Measurements from ENCODE around the gene KREMEN1. TPM values are rescaled to one million over a fixed set of nuclear protein-coding genes. Genes with fewer than 3 reads are reported as not detected.
A peak's percentile ranks its signal among the peaks of the same experiment; 100 is the strongest.
"Not testable (repeated sequence)": the region's sequence is repeated elsewhere in the genome, so short reads cannot be mapped to it uniquely, and the experiment has no call there.

KREMEN1 gene
- total and polyA plus RNA-seq, 8 donors, result 5.4 to 34.5 (median 11.6) TPM

- intact Hi-C loops (cut with DNase I; ENCODE audit: low total_unique reads), result no loop called here
- peaks cover 0 to 24% (median 14%) of the 10 kb centered on the region in 4 donors for H3K4me1 ChIP-seq
- H3K27me3 ChIP-seq, result no peaks in the 10 kb centered on the region
- no peaks in the 10 kb centered on the region for H3K9me3 ChIP-seq
- DNase-seq, result no peak
- 85 to 98% (median 96%) methylated on average over 3 to 4 of the region's 4 CpGs for WGBS, 5 donors
- no peaks in the 10 kb centered on the region for H3K36me3 ChIP-seq
- H3K27ac ChIP-seq, result no peak overlapping the region
- H3K4me3 ChIP-seq, result no peak overlapping the region
- no peak for TF ChIP-seq CTCF (IDR thresholded peaks at IDR 0.05)
- TF ChIP-seq POLR2AphosphoS5 (IDR thresholded peaks at IDR 0.05), result no peak
- no peak for TF ChIP-seq POLR2A (IDR thresholded peaks at IDR 0.05)
- TF ChIP-seq EP300 (IDR thresholded peaks at IDR 0.05), result no peak
These were observed 41.6 kb downstream of the KREMEN1 start for GRCh38 chr22:29114392-29114791.

DNA sequence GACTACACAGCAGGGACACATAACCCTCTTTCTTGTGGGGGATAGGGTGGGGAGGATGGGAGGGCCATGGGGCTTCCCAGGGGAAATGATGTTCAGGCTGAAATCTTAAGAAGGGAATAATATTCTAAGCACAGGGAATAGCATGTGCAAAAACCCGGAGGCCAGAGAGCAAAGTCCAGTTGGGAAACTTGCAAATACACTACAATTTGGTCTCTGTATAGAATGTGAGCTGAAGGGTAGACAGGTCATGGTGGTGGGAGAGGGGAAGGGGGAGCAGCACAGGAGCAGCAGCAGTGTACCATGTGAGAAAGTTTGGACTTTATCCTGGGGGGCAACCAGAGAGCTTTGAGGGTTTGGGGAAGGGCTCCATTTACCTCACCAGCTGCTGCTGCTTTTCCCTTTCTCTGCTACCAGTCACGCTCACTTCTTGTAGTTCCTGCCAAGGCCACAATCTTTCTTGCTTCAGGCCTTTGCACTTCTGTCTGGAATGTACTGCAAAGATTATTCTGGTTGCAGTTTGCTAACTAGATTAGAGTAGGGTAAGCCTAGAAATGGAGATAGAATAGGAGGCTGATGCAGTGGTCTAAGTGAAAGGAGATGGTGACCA lies 43.0 kb downstream of the KREMEN1 start:
- H3K4me1 ChIP-seq, result peaks cover 0 to 24% (median 14%) of the 10 kb centered on the region in 4 donors
- DNase-seq, result peak in 1 of 2 donors; percentile 49
- peak overlapping the region; percentile 10 to 39 (median 26) for H3K27ac ChIP-seq
- H3K4me3 ChIP-seq, result no peak overlapping the region
- H3K27me3 ChIP-seq, result no peaks in the 10 kb centered on the region
- intact Hi-C loops (cut with DNase I; ENCODE audit: low total_unique reads), result no loop called here
- no peaks in the 10 kb centered on the region for H3K36me3 ChIP-seq
- no peaks in the 10 kb centered on the region for H3K9me3 ChIP-seq
- no peak for TF ChIP-seq EP300 (IDR thresholded peaks at IDR 0.05)
- no peak for TF ChIP-seq POLR2AphosphoS5 (IDR thresholded peaks at IDR 0.05)
- no peak for TF ChIP-seq CTCF (IDR thresholded peaks at IDR 0.05)
- no peak for TF ChIP-seq POLR2A (IDR thresholded peaks at IDR 0.05)
- 29 to 49% (median 34%) methylated on average over 2 of the region's 2 CpGs for WGBS, 5 donors

DNA sequence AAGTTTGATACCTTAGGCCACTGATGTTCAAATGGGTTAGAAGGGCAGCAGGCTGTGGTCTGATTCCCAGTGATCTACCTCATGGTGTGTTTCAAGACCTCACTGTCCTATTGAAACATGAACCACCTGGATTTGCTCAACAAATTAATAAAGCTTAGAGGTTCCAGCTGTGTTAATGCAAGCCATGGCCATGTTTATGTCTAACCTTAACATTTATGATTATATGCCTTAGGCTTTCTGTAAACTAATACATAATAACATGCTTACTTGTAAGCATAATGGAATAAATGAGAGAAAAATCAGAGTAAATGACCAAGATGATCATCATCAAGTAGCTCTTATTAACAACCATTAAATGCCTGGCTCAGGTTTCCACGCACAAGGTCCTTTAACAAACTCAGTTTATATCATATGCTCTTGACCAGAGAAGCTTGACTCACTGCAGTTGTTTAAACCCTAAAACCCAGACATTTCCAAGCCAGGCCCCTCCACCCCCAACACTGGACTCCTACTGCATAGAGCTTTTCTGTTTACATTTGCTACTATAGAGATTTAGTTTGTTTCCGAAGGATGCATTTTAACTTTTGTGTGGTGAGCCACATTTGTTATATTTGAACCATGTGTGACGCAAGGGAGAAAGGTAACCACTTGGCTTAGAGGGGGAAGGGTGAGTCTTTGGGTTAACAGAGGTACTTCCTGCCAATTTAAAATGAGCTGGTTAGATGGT lies 43.7 kb downstream of the KREMEN1 start:
- Histone ChIP-seq H3K36me3 (no peaks in the 10 kb centered on the region), H3K4me3 (no peak overlapping the region), H3K9me3 (no peaks in the 10 kb centered on the region), H3K4me1 (peaks cover 0 to 24% (median 14%) of the 10 kb centered on the region in 4 donors), H3K27ac (peak overlapping the region in 2 of 5 donors; percentile 26 to 39), H3K27me3 (no peaks in the 10 kb centered on the region)
- no peak for TF ChIP-seq POLR2AphosphoS5 (IDR thresholded peaks at IDR 0.05)
- no peak for TF ChIP-seq EP300 (IDR thresholded peaks at IDR 0.05)
- no peak for TF ChIP-seq CTCF (IDR thresholded peaks at IDR 0.05)
- TF ChIP-seq POLR2A (IDR thresholded peaks at IDR 0.05), result no peak
- peak in 1 of 2 donors; percentile 66 for DNase-seq
- 72 to 81% (median 77%) methylated on average over 3 of the region's 3 CpGs for WGBS, 5 donors
- intact Hi-C loops (cut with DNase I; ENCODE audit: low total_unique reads), result no loop called here

DNA sequence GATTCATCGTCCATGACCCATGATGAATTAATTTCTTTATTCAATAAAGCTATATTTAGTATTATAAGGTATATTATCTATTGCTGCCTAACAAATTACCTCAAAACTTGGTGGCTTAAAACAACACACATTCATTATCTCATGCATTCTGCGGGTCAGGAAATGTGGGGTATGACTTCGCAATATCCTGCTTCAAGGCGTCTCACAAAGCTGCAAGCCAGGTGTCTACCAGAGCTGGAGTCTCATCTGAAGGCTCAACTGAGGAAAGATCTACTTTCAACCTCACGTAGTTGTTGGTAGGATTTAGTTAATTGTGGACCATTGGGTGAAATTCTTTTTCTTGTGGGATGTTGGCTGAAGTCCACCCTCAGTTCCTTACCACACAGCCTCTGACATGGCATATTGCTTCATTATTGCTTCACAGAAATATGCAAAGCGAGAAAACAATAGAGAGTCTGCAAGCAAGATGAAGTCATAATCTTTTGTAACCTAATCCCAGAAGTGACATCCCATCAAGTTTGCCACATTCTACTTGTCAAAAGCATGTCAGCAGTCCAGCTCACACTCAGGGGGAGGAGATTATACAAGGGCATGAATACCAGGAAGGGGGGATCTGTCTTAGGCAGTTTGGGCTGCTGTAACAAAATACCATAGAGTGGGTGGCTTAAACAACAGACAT lies 45.1 kb downstream of the KREMEN1 start:
- DNase-seq, result no peak
- Histone ChIP-seq H3K27ac (peak overlapping the region in 2 of 5 donors; percentile 36 to 41), H3K36me3 (no peaks in the 10 kb centered on the region), H3K4me1 (peaks cover 0 to 21% (median 14%) of the 10 kb centered on the region in 4 donors), H3K4me3 (no peak overlapping the region), H3K27me3 (no peaks in the 10 kb centered on the region), H3K9me3 (no peaks in the 10 kb centered on the region)
- WGBS, 5 donors, result 78 to 96% (median 89%) methylated on average over 6 of the region's 6 CpGs
- intact Hi-C loops (cut with DNase I; ENCODE audit: low total_unique reads), result no loop called here
- TF ChIP-seq EP300 (IDR thresholded peaks at IDR 0.05), result no peak
- TF ChIP-seq POLR2AphosphoS5 (IDR thresholded peaks at IDR 0.05), result no peak
- TF ChIP-seq CTCF (IDR thresholded peaks at IDR 0.05), result no peak

DNA sequence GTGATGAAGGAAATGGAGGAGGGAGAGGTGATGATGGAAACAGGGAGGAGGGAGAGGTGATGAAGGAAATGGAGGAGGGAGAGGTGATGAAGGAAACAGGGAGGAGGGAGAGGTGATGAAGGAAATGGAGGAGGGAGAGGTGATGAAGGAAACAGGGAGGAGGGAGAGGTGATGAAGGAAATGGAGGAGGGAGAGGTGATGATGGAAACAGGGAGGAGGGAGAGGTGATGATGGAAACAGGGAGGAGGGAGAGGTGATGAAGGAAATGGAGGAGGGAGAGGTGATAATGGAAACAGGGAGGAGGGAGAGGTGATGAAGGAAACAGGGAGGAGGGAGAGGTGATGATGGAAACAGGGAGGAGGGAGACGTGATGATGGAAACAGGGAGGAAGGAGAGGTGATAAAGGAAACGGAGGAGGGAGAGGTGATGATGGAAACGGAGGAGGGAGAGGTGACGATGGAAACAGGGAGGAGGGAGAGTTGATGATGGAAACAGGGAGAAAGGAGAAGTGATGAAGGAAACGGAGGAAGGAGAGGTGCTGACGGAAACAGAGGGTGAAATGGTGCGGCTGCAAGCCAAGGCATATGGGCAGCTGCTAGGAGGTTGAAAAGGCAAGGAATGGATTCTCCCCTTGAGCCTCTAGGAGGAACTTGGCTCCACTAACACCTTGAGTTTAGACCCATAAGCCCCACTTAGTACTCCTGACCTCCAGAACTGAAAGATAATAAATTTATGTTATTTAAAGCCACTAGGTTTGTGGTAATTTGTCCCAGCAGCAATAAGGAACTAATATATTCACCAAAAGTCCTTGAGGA lies 47.5 kb downstream of the KREMEN1 start:
- H3K27me3 ChIP-seq; DNase-seq; H3K9me3 ChIP-seq; intact Hi-C loops (cut with DNase I; ENCODE audit: low total_unique reads); H3K36me3 ChIP-seq; H3K4me3 ChIP-seq: not testable (repeated sequence)
- Histone ChIP-seq H3K27ac (peak overlapping the region in 1 of 5 donors; percentile 27), H3K4me1 (peaks cover 0 to 14% (median 10%) of the 10 kb centered on the region in 4 donors)
- 83 to 97% (median 87%) methylated on average over 6 of the region's 7 CpGs for WGBS, 5 donors
